GM21786 (cell line): Measurements from ENCODE around the gene ASIC3.
A peak's percentile ranks its signal among the peaks of the same experiment; 100 is the strongest.

Source experiments
- ATAC-seq: cut with Tn5 transposase; IDR thresholded peaks from one replicate; pipeline ENCODE4 v1.9.1; 2021; ENCODE audit not compliant: unreplicated experiment

Gene ASIC3

DNA sequence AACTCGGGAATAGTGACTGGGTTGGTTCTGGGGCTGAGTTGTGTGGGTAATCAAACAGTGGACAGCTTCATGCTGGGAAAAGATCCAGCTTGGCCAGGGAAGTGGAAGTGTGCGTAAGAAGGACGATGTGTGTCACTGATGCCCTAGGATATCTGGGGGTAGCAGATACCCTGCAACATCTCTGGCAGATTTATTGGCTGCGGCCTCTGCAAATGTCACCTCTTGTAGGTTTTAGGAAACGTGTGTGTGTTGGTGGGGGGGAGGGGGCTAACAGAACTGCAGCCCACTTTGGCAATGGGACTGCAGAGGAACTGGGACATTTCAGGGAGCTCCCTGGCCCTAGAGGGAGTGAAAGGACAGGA lies 37.0 kb downstream of the ASIC3 start:
- ATAC-seq: no peak

DNA sequence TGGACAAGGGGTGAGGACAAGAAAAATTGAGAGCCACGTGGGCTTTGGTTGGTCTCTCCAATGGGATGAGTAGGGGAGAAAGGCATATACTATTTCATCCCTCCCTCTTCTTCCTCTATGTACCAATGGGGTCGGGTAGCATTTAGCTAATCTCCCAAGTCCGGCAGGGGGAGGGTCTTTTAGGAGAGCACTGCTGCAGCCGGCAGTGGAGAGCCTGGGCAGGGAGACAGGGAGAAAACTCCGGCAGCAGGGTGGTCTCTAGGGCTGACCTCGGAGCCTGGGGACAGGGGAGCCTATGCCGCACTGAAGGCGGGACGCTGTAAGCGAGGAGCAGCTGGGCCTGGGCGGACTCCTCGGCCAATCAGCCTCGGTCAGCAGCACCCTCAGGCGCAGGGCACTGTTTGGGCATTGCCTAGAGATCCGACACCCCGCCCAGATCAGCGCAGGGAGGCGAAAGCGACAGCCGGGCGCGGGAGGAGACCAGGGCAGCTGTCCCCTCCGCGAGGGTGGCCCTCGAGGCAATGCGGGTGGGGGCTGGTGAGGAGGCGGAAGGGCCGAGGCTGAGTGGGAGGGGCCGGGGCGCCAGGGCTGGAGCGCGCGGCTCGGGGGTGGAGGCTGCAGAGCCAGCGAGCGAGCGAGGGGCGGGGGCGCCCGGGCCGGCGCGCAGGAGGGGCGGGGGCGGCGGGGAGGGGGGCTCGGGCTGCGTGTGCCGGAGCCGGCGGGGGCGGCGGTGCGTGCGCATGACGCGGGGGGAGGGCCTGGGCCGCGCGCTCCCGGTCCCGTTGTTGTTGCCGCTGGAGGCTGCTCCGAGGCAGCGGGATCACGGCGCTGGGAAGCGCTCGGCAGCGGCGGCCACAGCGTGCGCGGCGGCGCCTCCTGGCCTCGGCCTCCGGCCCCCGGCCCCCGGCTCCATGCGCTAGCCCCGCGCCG lies 37.6 kb downstream of the ASIC3 start, which contains the start of gene AGAP3:
AGAP3 (plus strand) TSS at position 785 of the 930 bp plus-strand sequence. CDS start 267 bp downstream, outside the sequence.
- peak; percentile 42 for ATAC-seq

DNA sequence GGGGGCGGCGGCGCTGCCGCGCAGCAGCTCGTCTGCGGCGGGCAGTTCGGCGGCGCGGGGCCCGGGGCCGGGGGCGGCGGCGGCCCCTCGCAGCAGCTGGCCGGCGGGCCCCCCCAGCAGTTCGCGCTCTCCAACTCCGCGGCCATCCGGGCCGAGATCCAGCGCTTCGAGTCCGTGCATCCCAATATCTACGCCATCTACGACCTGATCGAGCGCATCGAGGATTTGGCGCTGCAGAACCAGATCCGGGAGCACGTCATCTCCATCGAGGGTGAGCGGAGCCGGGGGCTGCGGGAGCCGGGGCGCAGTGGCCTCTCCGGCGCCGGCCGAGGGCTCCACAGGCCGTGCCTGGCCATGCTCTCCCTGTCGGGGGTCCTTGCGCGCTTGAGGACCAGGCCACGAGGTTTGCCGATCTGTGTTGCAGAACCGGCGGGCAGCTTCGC lies 38.5 kb downstream of the ASIC3 start:
- ATAC-seq: no peak

DNA sequence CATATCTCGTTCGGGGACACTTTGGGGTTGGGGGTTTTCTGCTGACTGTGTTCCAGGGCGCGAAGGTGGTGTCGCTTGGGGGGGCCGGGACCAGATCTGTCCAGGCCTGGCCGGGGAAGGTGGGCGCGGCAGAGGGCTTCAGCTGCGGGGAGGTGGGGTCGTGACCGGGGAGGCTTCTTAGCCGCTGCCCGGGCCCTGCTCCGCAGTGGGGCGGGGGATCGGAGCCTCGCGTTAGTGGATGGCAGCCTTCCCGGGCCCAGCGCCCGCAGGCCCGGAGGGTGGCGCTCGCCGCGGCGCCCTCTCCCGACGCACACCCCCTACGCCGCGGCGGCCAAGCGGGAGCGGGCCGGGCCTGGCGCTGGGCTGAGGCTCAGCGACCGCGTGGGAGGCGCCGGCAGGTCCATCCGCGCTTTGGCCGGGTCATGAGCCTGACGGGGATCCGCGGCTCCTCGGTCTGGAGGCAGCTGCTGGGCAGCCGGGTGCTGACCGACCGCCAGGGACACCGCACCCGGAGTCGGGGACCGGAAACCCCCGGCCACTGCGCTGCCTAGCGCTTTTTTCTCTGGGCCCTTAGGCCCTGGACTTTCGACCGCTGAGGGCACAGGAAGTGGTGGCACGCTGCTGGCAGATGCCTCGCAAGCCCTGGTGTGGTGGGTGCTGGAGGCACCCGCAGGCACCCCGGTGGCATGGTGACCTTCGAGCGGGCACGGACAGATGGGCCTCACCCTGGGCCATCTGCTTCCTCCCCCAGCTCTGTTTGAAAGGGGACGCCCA lies 39.1 kb downstream of the ASIC3 start:
- peak; percentile 38 for ATAC-seq

DNA sequence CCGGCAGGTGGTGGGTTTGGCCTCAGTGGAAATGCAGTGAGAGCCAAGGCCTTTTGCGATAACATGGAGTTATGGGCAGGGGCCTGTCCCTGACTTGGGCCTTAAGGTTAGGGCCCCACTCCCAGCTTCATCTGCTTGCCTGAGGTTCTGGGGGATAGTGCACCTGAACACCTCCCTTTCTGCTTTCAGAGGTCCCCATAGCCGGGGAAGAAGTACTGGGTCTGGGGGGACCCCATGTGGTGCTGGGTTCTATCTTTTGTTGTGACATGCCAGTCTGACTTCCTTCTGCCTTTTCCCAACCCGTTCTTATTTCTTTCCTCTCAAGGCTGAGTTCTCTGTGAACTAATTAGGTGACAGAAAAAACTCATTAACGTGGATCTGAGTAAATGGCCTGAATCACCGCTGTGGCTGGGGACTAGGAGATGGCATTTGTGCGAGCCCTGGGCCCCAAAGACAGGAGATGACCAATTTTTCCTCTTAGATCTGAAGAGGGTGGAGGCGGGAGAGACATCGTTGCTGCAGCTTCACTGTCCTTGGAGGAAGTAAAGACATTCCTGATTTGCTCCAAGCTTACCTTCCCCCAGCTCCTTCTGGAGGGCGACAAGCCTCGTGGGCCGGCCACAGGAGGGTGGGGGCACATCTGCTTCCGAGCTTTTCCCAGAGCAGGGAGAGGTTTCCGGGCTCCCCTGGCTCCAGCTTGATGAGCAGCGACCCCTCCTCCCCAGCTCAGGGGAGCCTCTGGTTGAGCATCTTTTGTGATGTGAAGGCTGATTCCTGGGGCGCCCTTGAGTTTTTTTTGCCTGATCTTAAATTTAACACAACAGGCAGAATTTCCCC lies 39.9 kb downstream of the ASIC3 start:
- no peak for ATAC-seq

DNA sequence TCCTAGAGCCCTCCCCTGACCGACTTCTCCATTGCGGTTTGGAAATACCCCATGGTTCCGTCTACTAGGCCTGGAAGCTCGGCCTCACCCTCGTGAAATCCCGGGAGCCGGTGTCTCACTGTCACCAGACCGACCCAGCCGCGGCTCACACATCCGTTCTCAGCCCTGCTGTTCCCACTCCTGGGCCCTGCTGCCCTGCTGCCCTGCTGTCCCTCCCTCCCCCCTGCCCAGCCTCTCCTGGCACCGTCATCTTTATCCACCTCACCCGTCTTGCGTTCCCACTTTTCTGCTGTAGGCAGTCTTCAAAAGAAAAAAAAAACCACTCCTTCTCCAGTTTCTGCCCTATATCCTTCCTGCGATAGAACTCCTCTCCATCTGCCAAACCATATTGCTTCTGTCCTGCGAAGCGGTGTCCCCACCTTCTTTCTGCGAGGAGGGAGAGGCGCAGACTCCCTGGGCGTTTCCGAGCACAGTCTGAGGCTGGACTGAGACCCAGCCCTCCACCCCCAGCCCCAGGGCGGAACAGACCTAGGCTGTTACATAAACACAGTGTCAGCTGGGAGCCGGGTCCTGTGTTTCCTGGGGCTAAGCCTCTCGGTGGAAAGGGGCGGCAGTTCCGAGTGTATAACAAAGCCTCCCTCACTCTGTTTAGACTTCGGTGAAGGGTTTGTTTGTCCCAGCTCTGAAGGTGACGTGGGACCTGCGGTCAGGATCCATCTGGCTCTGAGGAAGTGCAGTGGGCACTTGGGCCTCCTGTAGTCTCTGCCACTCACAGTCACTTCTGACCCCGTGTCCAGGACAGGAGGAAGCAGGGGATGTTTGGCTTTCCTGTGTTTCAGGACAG lies 40.7 kb downstream of the ASIC3 start:
- ATAC-seq: no peak

DNA sequence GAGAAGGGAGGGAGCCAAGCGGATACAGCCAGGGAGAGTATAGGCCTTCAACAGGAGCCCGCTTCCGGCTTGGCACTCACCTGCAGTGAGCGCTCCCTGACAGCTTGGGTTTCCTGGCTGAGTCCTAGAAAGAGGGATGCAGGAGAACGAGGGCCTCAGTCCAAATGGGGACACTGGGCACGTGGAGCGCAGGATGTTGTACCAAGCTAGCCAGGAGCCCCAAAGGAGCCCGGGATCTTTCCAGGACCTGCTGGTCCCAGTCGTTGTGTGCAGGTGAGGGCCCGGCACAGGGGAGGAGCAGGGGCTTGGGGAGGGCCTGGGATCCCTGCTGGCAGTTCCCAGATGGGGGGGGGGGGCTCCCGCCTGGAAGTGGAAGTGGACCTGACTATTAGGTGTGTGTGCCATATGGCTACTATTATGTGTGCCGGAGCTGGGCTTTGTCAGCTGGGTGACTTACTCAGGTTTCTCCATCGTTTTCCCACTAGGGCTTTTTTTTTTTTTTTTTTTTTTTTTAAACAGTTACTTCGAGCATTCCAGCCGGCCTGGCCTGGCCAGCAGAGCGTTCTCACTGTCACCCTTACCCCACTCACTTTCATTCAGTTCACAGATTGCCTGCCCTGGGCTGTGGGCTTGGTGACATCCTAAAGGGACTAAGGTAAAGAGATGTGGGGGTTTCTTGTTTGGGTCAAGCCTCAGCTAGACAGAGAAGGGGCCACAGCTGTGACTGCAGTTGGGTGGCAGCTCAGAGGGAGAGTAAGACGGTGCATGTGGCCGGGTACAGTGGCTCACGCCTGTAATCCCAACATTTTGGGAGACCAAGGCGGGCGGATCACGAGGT lies 41.8 kb downstream of the ASIC3 start:
- ATAC-seq: no peak

DNA sequence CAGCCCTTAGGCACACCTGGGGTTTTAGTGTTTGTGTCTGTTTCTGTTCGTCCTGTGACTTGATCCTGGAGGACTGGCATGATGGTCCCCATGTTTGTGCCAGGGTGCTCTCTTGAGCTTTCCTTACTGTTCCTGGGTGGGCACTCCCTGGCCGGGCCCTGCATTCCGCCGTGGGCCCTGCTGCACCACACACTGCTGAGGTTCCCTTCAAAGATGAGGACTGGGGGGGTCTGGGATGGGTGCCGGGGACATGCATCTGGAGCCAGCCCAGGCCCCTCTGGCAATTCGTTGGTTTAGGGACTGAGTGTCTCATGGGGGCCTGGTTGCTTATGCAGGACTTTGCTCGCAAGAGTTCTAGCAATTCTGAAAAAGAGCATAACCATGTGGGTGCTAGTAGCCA lies 42.7 kb downstream of the ASIC3 start:
- ATAC-seq: no peak

DNA sequence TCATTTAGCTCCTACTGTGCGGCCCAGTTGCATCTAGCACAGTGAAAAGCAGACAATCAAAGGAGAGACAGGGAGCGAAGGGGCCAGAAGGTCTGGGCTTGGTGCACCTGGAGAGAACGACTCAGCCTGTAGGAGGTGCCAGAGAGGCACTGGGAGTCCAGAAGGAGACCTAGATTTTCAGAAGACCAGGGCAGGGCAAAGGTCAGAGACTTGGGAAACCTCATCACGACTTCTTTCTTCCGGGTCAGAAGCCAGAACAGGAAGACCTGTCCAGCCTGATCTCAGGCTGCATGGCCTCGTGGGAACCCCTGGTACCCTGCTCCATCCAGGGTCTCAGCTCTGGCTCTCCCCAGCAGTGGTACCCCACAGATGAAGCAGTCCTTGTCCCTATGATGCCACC lies 43.1 kb downstream of the ASIC3 start:
- no peak for ATAC-seq

DNA sequence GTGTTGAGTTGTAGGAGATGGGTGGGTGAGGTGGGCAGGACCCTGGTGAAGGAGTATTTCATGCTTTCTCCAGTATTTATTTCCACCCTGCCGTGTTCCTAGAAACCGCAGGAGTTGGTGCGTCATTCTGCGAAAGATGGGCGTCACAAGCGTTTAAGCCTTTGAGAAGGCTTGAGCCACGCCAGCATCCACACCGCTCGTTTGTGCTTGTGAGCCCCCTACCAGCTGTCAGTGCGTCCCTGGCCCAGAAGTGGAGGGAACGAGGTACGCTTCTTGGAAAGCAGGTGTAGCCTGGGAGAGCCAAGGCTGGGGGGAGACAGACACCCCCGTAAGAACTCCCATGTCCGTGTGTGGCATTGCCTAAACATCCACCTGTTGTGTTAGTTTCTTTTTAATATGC lies 43.7 kb downstream of the ASIC3 start:
- ATAC-seq: no peak

DNA sequence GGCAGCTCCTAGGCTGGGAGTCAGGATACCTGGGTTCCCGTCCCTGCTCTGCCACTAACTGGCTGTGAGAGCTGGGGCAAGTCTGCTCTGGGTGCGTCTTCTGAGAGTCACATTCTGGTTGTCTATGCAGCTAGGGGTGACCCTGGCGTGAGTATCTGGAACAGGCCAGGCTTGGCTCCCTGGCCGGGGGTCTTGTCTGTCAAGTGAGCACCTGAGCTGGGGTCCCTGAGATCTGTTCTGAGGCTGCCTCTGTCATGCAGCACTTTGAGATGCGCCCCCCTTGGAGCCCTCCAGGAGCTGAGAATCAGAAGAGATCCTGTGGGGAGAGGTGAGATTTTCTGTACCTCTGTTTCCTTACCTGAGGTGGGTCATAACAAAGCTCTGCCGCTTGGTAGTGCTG lies 45.4 kb downstream of the ASIC3 start:
- no peak for ATAC-seq

DNA sequence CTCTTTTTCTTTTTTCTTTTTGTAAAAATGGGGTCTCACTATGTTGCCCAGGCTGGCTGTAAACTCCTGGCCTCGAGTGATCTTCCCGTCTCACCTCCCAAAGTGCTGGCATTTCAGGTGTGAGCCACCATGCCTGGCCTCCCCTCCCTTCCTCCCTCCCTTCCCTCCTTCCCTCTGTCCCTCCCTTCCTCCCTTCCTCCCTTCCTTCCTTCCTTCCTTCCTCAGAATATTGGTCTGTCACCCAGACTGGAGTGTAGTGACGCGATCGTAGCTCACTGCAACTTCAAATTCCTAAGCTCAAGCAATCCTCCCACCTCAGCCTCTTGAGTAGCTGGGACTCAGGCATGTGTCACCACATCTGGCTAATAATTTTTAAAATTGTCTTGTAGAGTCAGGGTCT lies 46.3 kb downstream of the ASIC3 start:
- no peak for ATAC-seq

DNA sequence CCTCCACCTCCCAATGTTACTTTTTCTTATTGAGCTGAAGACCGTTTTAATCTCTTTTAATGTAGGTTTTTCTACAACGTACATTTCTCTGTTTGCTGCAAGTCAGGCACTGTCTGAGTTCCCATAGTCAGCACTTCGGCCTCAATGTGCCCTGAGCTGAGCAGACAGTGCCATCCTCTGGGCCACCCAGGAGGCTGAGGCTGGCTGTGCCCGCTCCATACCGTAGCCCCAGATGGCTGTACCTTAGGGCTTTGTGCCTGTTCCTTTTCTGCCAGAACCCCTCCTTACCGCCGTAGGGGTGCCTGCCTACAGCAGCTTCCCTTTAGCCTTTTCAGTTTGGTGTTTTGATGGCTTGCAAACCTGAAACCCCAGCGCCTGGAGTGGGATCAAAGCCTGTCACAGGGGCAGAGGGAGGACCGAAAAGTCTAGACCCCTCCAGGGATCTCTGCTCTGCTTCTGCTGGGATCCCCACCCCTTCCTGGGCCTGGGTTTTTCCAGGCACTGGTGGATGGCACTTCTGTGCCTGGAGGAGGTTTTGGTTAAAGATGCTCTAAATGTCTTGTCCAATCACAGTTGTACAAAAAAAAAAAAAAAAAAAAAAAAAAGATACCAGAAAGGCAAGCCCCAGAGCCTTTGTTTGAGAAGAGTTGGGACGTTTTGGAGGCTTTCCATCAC lies 46.9 kb downstream of the ASIC3 start:
- ATAC-seq: no peak

DNA sequence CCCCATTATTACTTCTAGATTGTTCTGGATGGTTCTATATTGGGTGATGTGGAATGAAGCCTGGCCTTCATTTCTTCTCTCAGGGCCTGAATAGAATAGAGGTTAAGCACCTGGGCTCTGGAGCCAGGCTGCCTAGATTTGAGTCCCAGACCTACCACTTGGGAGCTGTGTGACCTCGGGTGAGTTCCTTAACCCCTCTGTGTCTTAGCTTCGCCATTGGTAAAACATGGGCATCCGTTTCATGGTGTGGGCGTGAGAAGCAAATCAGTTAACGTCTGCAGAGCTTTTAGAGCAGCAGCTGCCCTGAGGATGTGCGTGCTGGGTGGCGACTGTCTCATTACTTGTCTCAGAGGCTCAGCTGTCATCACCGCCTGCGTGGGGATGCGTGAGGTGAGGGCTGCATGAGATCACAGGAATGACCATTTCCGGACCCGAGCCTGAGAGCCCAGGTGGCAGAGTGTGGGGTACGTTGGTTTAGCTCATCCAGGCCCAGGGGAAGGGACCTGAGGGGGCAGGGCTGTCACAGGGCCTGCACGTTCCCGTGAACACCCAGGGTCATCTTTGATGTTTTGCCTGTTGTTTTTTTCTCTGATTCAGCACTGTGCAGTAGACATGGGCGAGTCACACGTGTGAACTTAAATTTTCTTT lies 47.6 kb downstream of the ASIC3 start:
- ATAC-seq: no peak

DNA sequence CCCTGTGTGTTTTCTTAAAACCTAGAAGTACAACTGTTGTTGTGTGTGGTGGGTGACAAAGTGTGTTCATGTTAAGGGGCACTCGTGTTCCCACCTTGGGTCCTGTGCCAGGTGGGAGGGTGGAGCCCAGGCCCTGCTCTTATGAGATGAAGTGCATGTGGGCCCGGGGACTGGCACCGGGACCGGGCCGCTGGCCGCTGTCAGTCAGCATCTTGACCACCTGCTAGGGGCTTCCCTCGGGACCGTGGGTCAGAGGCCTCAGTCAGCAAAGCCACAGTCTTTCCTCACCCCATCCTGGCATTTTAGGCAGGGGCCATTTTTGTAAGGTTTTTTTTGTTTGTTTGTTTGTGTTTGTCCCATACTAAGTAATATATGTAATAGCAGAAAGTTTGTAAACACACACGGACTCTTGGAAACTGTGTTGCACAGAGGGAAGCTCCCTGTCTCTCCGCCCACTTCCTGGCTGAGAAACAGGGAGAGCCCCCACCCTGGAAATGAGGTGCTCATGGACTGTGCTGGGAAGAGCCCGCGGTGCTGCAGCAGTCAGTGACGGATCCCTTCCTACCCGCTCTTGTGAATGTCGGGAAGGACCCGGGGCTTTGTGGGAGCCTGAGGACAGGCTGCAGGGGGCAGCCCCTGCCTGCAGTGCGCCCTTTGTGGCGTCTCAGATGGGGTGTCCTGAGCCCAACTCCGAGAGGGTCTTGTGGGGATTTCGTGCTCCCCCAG lies 51.3 kb downstream of the ASIC3 start:
- ATAC-seq: no peak

DNA sequence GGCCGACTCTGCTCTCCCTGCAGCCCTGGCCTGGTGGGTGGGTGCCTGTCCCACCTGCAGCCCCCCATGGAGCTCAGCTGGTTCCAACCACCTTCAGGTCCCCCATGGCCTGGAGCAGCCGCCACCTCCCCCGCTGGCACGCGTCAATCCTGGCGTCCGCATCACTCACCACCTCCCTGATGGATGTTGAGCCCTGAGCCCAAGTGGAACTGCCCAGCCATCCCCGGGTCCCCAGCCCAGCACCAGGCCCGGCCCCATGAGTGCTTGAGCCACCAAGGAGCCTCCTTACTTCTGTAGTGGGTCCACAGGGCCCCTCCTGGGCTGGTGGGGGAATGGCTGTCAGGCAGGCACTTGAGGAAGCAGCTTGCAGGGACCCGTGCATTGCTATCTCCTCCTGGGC lies 52.6 kb downstream of the ASIC3 start:
- ATAC-seq: no peak

DNA sequence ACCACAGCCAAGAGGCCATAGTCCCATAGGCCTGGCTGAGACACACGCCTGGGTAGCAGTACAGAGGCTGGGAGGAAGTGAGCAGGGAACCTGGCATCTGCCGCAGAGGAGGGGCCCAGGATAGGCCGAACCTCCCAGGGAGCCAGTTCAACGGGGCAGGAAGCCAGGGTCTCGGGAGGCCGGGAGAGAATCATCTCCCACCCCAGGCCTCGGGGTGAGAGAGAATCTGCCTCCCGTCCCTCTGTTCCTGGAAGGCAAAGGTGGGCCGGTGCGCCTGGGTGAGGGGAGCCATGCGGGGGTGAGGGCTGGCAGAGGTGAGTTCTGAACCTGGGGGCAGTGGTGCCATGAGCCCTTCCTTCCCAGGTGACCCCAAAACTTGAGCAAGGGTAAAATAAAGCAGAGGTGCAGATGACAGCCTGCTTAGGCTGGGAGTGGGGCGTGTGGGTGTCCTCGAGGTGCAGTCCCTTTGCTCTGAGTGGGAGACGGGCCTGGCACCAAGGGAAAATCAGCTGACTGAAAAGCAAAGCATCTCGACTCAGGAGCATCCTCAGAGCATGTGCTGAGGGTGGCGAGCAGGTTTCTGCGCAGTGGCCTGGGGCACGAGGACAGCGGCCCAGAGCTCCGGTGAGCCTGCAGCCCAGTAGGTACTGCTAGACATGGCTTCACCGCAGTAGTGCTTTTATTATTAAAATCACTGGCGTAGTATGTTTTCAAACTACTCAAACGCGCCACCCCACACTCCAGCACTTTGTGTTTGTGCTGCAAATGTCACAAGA lies 53.5 kb downstream of the ASIC3 start:
- no peak for ATAC-seq
